22Rv1 (cell line): Measurements from ENCODE around the gene DNAJB7.

Experiments used
- CTCF ChIP-seq: fragments of 450-650 bp; IDR thresholded peaks from 2 replicates; pipeline ENCODE4 v1.5.1; 2017; ENCODE audit warnings: mild to moderate bottlenecking
- ZFX ChIP-seq: fragments of 450-650 bp; IDR thresholded peaks from 2 replicates; pipeline ENCODE4 v1.6.1; 2017; ENCODE audit warnings: antibody characterized with exemption, borderline replicate concordance

- TF ChIP-seq CTCF (no peak), ZFX (no peak)
Observed at GRCh38 chr22:40819599-40820140, 42.2 kb downstream of the DNAJB7 start.
